Activated naive CD4-positive, alpha-beta T cell (primary cell): ENCODE data around the gene BTK.

Experiments used
- DNase-seq, 4 experiments: peaks; one replicate each; lab custom pipeline; 2025; lab: John Stamatoyannopoulos, UW

Gene BTK

GRCh38 chrX:101393530-101394305, 7.7 kb upstream of the BTK start:
- DNase-seq: no peak

GRCh38 chrX:101391831-101392230, 5.8 kb upstream of the BTK start:
- no peak for DNase-seq

DNA sequence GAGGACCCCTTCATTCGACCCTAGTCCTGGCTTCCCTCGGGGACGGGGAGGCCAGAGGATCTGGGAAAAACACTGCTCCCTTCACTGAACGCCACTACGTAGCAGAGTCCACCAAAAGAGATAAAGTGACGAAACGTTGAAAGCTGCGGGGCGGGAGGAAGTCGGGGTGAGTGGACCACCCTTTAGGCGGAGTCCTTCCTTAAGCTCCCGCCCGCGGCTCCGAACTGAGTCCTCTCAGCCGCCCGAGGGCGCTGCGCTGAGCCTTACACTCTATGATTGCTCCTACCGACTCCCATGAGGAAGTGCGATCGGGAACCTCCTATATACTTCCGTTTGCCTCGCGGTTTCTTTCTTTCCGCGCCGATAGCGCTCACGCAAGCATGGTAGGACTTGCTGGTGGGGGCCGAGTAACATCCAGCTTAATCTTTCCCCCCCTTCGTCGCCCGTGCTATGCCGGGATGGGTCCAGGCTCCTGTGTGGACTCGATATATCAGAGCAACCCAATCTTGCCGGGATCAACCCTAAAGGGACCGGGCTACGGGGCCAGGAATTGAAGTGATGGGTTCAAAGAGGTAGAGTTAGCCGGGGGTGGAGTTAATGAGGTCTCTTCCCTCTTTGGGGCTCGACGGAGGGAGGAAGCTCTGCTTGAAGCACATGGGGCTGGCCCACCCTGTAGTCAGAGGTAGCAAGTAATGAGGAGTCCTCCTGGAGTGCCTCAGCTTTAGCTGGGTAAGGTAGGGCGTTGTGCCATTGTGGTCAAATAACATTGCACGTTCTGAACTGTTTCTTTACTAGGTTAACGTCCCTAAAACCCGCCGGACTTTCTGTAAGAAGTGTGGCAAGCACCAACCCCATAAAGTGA, 4.9 kb upstream of the BTK start, which contains the start of gene RPL36A:
Gene RPL36A (plus strand): TSS at position 348 of the 862 bp plus-strand sequence. CDS start 33 bp downstream, at position 381.
- peak; percentile 51 to 68 (median 58) for DNase-seq

- DNase-seq: no peak
Observed at GRCh38 chrX:101388604-101389003, 2.6 kb upstream of the BTK start.

DNA sequence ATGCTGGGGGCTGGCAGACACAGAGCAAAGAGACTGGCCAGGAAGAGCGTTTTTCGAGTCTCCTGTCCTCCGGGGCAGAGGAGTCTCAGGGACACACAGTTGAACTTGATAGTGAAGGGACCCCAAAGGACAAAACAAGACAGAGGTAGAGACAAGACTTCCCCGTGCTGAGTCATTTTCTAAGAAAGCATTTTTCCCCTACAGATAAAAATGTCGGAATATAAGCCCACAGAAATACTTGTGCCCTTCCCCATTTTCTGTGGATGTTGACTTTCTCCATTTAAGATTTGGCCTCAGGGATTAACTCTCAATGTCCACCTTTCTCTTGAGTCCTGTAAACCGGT, 523 bp upstream of the BTK start:
- DNase-seq: no peak

- DNase-seq: no peak
Observed at GRCh38 chrX:101385026-101385684, 836 bp downstream of the BTK start.

DNA sequence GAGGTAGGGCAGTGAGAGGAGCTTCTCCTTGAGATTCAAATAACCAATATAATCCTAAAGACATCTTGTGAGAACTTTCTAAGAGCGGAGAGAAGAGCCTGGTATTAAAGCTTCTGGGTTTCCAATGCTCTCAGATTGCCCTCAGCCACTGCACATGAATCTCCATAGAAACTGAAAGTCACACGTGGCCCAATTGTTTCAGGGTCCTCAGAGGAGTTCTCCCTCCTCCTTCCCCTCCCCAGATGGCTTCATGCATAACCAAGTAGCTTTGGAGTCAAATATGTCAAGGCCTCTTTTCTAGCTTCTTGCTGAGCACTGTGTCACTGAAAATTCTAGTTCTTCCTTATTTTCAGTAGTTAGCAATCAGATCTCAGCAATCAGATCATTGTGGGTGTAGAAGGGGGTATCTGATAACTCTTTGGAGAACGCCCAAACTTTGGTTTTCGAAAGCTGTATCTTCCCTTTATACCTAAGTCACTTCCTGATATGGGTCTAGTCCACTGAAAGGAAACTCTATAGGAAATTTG, 2.2 kb downstream of the BTK start:
- DNase-seq: no peak

- DNase-seq: no peak
Observed at GRCh38 chrX:101377547-101377946, 8.4 kb downstream of the BTK start.

- DNase-seq: no peak
Observed at GRCh38 chrX:101370888-101371504, 15.0 kb downstream of the BTK start.

DNA sequence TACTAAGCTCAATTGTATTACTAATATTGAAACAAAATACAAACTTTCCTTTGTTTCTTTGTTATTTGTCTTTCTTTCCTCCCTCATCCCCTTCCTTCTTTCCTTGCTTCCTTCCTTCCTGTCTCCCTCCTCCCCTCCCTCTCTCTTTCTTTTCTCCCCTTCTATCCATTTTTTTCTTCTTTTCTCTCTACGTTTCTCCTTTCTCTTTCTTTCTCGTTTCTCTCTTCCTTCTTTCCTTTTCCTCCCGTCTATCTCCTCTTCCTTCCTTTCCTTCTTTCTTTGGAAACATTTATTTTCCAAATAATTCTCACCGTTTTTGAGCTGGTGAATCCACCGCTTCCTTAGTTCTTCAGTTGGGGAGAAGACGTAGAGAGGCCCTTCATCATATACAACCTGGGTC, 16.3 kb downstream of the BTK start:
- DNase-seq: no peak

GRCh38 chrX:101368800-101369199, 17.2 kb downstream of the BTK start:
- DNase-seq: no peak

GRCh38 chrX:101365301-101365795, 20.6 kb downstream of the BTK start:
- DNase-seq: no peak

DNA sequence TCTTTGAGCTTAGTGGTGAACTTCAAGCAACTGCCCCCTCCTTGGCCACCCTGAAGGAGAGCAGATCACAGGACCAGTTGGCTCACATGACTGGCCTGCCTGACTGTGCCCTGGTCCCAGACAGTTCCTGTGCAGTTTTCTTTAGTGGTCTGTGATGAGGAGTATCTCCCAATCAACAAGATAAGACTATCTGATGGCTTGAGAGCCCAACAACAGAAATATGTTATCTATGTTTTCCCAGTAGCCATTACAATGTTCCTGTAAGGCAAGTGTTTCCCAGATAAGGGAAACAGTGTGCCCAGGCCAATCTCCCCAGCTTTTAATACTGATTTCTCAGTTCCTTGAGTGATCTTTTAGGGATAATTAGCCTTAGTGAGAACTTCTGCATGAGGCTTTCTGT, 23.2 kb downstream of the BTK start:
- no peak for DNase-seq

DNA sequence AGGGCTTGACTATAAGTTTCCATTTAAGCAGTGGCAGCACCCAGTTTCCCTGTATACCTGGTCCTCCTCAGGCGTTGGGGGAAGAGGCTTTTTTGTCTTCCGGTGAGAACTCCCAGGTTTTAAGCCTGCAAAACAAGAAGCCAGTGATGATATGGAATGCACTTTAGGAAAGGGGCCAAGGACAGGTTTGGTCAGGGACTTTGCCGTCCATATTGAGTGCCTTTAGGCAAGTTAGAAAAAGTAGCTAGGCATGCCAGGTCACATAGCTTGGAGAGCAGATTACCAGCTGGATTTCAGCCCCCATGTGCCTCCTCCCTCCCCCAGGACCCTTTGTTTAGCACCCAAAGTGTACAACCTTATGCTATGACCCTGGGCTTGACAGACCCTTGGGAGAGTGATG, 23.9 kb downstream of the BTK start:
- DNase-seq: no peak

GRCh38 chrX:101360390-101360789, 25.6 kb downstream of the BTK start:
- no peak for DNase-seq

- no peak for DNase-seq
Observed at GRCh38 chrX:101359966-101360365, 26.0 kb downstream of the BTK start.

DNA sequence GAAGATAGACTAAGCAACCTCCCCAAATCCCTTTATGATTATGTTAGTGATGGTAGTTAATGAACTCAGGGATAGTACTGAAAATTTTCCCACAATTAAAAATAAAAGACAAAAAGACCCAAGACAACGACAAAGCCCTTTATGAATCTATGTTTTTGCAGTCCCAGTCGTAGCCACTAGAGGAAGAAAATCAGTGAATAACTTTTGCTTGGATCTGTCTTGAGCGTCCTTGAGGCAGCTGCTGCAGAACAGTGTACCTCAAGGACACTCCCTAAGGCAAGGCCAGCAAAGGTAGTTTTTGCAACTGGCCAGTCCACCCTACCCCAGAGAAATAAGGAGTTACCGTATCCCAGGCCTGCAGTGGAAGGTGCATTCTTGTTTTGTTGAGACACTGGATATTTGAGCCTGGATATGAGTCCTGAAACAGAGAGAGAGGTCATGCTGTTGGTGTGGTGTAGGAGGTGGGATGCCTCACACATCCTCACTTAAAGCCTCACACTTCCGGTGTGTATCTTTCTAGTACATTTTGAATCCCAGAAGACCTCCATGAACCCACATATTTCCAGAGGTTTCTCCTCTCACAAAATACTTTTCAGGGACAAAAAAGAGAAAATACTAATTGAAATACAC, 28.7 kb downstream of the BTK start:
- DNase-seq: no peak

- no peak for DNase-seq
Observed at GRCh38 chrX:101349193-101349562, 36.8 kb downstream of the BTK start.

GRCh38 chrX:101348452-101349192, 37.4 kb downstream of the BTK start, which contains the start of gene TIMM8A:
Gene TIMM8A (minus strand): TSS chrX:101348742. CDS start chrX:101348664, 78 bp downstream.
- DNase-seq: peak; percentile 23 to 71 (median 34)

DNA sequence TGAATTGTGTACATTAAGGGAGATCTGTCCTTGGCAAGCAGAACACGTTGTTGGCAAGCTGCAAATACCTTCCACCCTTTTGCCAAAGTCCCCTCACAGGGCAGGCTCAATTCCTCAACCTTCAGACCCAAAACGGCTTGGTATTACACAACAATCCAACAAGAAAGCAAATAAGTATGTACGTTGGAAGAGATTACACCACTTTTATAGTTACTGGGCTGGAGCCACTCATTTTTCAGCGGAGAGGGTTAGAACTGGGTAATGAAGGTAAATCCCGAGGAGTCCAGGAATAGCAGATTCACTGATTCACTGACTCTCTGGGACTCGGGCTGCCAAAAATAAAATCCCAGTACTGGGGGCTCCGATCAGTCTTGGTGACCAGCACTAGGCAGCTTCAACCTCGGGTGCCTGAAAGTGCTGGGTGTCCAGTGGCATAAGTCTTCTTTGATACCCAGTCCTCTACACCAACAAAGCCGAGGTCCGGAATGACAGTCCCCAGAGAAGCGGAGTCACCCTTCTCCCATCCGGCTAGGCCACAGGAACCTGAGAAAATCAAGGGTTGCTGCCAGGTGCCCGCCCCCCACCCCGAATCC, 38.0 kb downstream of the BTK start:
- DNase-seq: no peak
